SK-N-SH (cell line): ENCODE data around the gene TEAD1. TPM values are rescaled to one million over a fixed set of nuclear protein-coding genes. Genes with fewer than 3 reads are reported as not detected.

Source experiments
- CTCF ChIA-PET: fragments of 300-600, 350-600 bp; formaldehyde crosslinking; extraction: SDS; loops from one replicate; lab custom pipeline; 2021; lab: Yijun Ruan, JAX
- POLR2A ChIA-PET: fragments of 350-600 bp; sonication (Branson Sonifier 250); formaldehyde crosslinking; extraction: SDS; loops from one replicate; lab custom pipeline; 2020; ENCODE audit warnings: antibody characterized with exemption, inconsistent platforms; lab: Yijun Ruan, JAX
- DNase-seq: peaks from one replicate; pipeline ENCODE4 v3.0.0; 2012
- H2AFZ ChIP-seq: fragments of 200-600 bp; sonication (generic); 2 replicates; pipeline ENCODE4 v1.8.1; 2016; ENCODE audit warnings: antibody characterized with exemption, mild to moderate bottlenecking, low read depth
- H3F3A ChIP-seq: fragments of 200-600 bp; sonication (generic); replicated peaks from 2 replicates; pipeline ENCODE3; 2016; ENCODE audit warnings: antibody characterized with exemption, mild to moderate bottlenecking; ENCODE audit not compliant: insufficient read depth
- H3K27ac ChIP-seq, 2 experiments: fragments of 200-500 bp in 1 of 2; fragments of 200-600 bp in 1 of 2; sonication (Bioruptor generic) in 1 of 2; sonication (generic), shearing (Covaris generic) in 1 of 2; 2 replicates each; pipeline versions ENCODE4 v1.5.1 to v1.6.1; 2014 to 2016; ENCODE audit warnings: low read depth in 2 of 2, inconsistent platforms in 1 of 2, low read length in 1 of 2, mild to moderate bottlenecking in 1 of 2, mixed read lengths in 1 of 2
- H3K27me3 ChIP-seq: fragments of 200-600 bp; sonication (generic), shearing (Covaris generic); 2 replicates; pipeline ENCODE4 v1.6.1; 2016; ENCODE audit warnings: mixed run types; ENCODE audit not compliant: insufficient read depth
- H3K36me3 ChIP-seq, 2 experiments: fragments of 200-500 bp in 1 of 2; fragments of 200-600 bp in 1 of 2; sonication (Bioruptor generic) in 1 of 2; sonication (generic) in 1 of 2; replicated peaks in 1 of 2; 2 replicates each; pipeline versions ENCODE3 to v1.5.1; 2014 to 2016; ENCODE audit warnings: low read length in 1 of 2, mild to moderate bottlenecking in 1 of 2; ENCODE audit not compliant: insufficient read depth in 2 of 2, control insufficient read depth in 1 of 2
- H3K4me1 ChIP-seq, 2 experiments: fragments of 200-500 bp in 1 of 2; fragments of 200-600 bp in 1 of 2; sonication (Bioruptor generic) in 1 of 2; sonication (generic), shearing (Covaris generic) in 1 of 2; 2 replicates each; pipeline versions ENCODE4 v1.5.1 to v1.6.1; 2014 to 2016; ENCODE audit warnings: low read depth in 1 of 2, low read length in 1 of 2, mixed run types in 1 of 2; ENCODE audit not compliant: insufficient read depth in 2 of 2, control insufficient read depth in 1 of 2
- H3K4me2 ChIP-seq: fragments of 200-600 bp; sonication (generic), shearing (Covaris generic); 2 replicates; pipeline ENCODE4 v1.6.1; 2017; ENCODE audit warnings: mixed run types
- H3K4me3 ChIP-seq, 2 experiments: fragments of 200-500 bp in 1 of 2; fragments of 200-600 bp in 1 of 2; sonication (Bioruptor generic) in 1 of 2; sonication (generic), shearing (Covaris generic) in 1 of 2; 2 replicates each; pipeline versions ENCODE4 v1.5.1 to v1.8.1; 2014 to 2016; ENCODE audit warnings: low read depth in 2 of 2, inconsistent platforms in 1 of 2, low read length in 1 of 2, mild to moderate bottlenecking in 1 of 2, mixed read lengths in 1 of 2, moderate library complexity in 1 of 2
- H3K79me2 ChIP-seq: fragments of 200-600 bp; sonication (generic); 2 replicates; pipeline ENCODE4 v1.8.1; 2017; ENCODE audit warnings: mild to moderate bottlenecking; ENCODE audit not compliant: insufficient read depth
- H3K9ac ChIP-seq: fragments of 200-600 bp; sonication (generic); 2 replicates; pipeline ENCODE4 v1.6.1; 2017; ENCODE audit warnings: mixed run types
- H3K9me2 ChIP-seq: fragments of 200-600 bp; sonication (generic); 2 replicates; pipeline ENCODE4 v1.6.1; 2017; ENCODE audit warnings: mixed run types
- H3K9me3 ChIP-seq: fragments of 200-600 bp; sonication (generic); 2 replicates; pipeline ENCODE4 v1.6.1; 2017; ENCODE audit warnings: mixed run types, mild to moderate bottlenecking, moderate library complexity
- H4K20me1 ChIP-seq: fragments of 200-600 bp; sonication (generic); 2 replicates; pipeline ENCODE4 v1.6.1; 2017; ENCODE audit warnings: mild to moderate bottlenecking, mixed run types; ENCODE audit not compliant: insufficient read depth
- CTCF ChIP-seq: fragments of 200-600 bp; sonication (generic); IDR thresholded peaks from 2 replicates; pipeline ENCODE4 v1.6.1; 2017; ENCODE audit warnings: antibody characterized with exemption, mild to moderate bottlenecking, moderate library complexity
- EZH2phosphoT487 ChIP-seq: fragments of 200-600 bp; sonication (generic); IDR thresholded peaks from 2 replicates; pipeline ENCODE4 v1.6.1; 2017; ENCODE audit warnings: low read depth, mixed run types, mild to moderate bottlenecking, antibody characterized with exemption, moderate library complexity, borderline replicate concordance
- FOXM1 ChIP-seq: IDR thresholded peaks from 2 replicates; pipeline ENCODE4 v1.4.0; 2012; ENCODE audit warnings: low read depth, mild to moderate bottlenecking
- GABPA ChIP-seq: IDR thresholded peaks from 2 replicates; pipeline ENCODE4 v1.4.0; 2012; ENCODE audit warnings: low read depth, mild to moderate bottlenecking
- IRF3 ChIP-seq: fragments of 150-350 bp; IDR thresholded peaks from 2 replicates; pipeline ENCODE4 v1.6.1; 2016; ENCODE audit warnings: mild to moderate bottlenecking, low read depth, low read length
- MAX ChIP-seq: IDR thresholded peaks from 2 replicates; pipeline ENCODE4 v1.4.0; 2012; ENCODE audit warnings: low read depth
- MEF2A ChIP-seq: IDR thresholded peaks from 2 replicates; pipeline ENCODE4 v1.4.0; 2012; ENCODE audit warnings: low read depth, borderline replicate concordance
- MXI1 ChIP-seq: IDR thresholded peaks from 2 replicates; pipeline ENCODE4 v1.6.1; 2012; ENCODE audit warnings: mild to moderate bottlenecking, low read depth, low read length, improper control_type of control experiment
- RCOR1 ChIP-seq: fragments of 150-350 bp; IDR thresholded peaks from 2 replicates; pipeline ENCODE4 v1.6.1; 2017; ENCODE audit warnings: antibody characterized with exemption, low read length
- RFX5 ChIP-seq: IDR thresholded peaks from 2 replicates; pipeline ENCODE4 v1.6.1; 2012; ENCODE audit warnings: mild to moderate bottlenecking, improper control_type of control experiment, low read length
- RXRA ChIP-seq: IDR thresholded peaks from 2 replicates; pipeline ENCODE4 v1.4.0; 2012; ENCODE audit warnings: low read depth, mild to moderate bottlenecking, borderline replicate concordance
- SIN3A ChIP-seq: IDR thresholded peaks from 2 replicates; pipeline ENCODE4 v1.6.1; 2012; ENCODE audit warnings: low read depth, mild to moderate bottlenecking, low read length, moderate library complexity, borderline replicate concordance
- TAF1 ChIP-seq: IDR thresholded peaks from 2 replicates; pipeline ENCODE4 v1.6.1; 2012; ENCODE audit warnings: low read depth, mild to moderate bottlenecking, low read length, moderate library complexity, borderline replicate concordance
- USF1 ChIP-seq: IDR thresholded peaks from 2 replicates; pipeline ENCODE4 v1.4.0; 2012; ENCODE audit warnings: low read depth, borderline replicate concordance
- USF2 ChIP-seq: fragments of 150-350 bp; IDR thresholded peaks from 2 replicates; pipeline ENCODE4 v1.6.1; 2017; ENCODE audit warnings: antibody characterized with exemption, low read length, low read depth, borderline replicate concordance
- YY1 ChIP-seq: IDR thresholded peaks from 2 replicates; pipeline ENCODE4 v1.4.0; 2012; ENCODE audit warnings: low read depth, mild to moderate bottlenecking
- WGBS: methylation state at CpG from one replicate; pipeline ENCODE4 v1.1.6; 2017; ENCODE audit warnings: low lambda C conversion rate; 5-methylcytosine and 5-hydroxymethylcytosine counted together
- polyA plus RNA-seq, 3 experiments: library from polyadenylated mRNA; depleted of rRNA; stranded (reverse); fragments of >200 nt; gene quantifications; 2 replicates each; pipeline ENCODE4 v1.2.3, GENCODE V29; 2012

The TEAD1 gene
- polyA plus RNA-seq, 1 of the 3 experiments (the other 2 are of a cell fraction) = 31.2 TPM

GRCh38 chr11:12769834-12770345 lies 95.7 kb downstream of the TEAD1 start (continued):
- no peak for TF ChIP-seq GABPA
- no peak for TF ChIP-seq USF2
- TF ChIP-seq EZH2phosphoT487 = no peak
- no peak for TF ChIP-seq USF1
- no peak for TF ChIP-seq FOXM1
- no peak for TF ChIP-seq TAF1
- no peak for TF ChIP-seq MXI1
- TF ChIP-seq YY1 = no peak
- TF ChIP-seq, all 33 proteins: peak for 9

- Histone ChIP-seq H3K9me2 (no peaks in the 10 kb centered on the region), H3K27ac (peak overlapping the region; percentile 62 to 90), H3K36me3 (peaks cover 0 to 13% of the 10 kb centered on the region in 2 experiments), H3K4me3 (no peak overlapping the region), H3F3A (peaks cover 34% of the 10 kb centered on the region), H3K9ac (peak overlapping the region; percentile 1; the same call in 1 of the 2 replicates), H3K4me2 (0 out of 2 replicates have a peak overlapping the region, but pooled peaks have one; percentile 62), H3K4me1 (peaks cover 45 to 61% of the 10 kb centered on the region in 2 experiments), H3K27me3 (no peaks in the 10 kb centered on the region), H3K9me3 (no peaks in the 10 kb centered on the region), H3K79me2 (peaks cover 100% of the 10 kb centered on the region), H4K20me1 (peaks cover 27% of the 10 kb centered on the region), H2AFZ (no peak overlapping the region)
- no peak for DNase-seq
- ChIA-PET POLR2A (no interaction called here), CTCF (interaction anchor here (0.9 to 1.4 kb wide), 3 partner anchors 9 to 482 kb away, joined by 3 read pairs; no protein-coding TSS in a partner anchor)
- 100% methylated on average over 1 of the region's 1 CpG for WGBS
- TF ChIP-seq TAF1 (no peak), MAX (no peak), SIN3A (no peak), RFX5 (no peak), MEF2A (no peak), RCOR1 (no peak), USF2 (no peak), CTCF (no peak), IRF3 (no peak), USF1 (no peak), RXRA (no peak)
Observed at GRCh38 chr11:12770435-12770834, 96.2 kb downstream of the TEAD1 start.
